GM21367 (cell line): ENCODE results near the gene BRK1.
"Not testable (repeated sequence)": the region's sequence is repeated elsewhere in the genome, so short reads cannot be mapped to it uniquely, and the experiment has no call there.

Source experiments
- ATAC-seq: cut with Tn5 transposase; IDR thresholded peaks from one replicate; pipeline ENCODE4 v1.9.1; 2021; ENCODE audit not compliant: unreplicated experiment

Gene BRK1

DNA sequence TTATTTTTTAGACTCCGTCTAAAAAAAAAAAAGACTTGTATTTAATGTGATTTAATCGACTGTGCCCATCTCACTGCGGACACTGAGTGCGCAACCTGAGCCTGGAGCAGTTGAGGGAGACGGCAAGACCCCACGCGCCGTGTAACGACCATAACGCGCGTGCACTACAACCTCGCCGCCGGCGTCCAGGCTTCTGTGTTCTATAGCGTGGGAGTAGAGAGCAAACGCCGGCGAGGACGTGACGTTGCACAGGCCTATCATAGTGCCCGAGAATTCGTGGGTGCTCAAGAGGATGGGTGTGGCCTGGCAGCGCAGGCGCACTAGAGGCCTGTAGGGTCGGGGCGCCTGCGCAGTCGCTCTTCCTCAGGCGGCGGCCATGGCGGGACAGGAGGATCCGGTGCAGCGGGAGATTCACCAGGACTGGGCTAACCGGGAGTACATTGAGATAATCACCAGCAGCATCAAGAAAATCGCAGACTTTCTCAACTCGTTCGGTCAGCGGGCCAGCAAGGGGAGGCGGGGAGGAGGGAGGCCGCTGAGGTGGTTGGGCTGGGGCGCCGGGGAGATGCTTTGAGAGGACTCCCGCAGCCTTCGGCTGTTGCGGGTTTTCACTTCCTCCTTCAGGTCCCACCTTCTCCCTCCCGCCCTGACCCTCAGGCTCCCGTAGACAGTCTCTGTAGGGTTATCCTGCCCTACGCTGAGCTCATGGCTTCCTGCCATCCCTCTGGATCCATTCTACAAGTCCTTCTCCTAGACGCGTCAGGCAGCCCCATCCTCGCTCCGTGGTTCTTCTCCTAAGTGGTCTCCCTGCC is at the start of gene BRK1:
Gene BRK1, plus strand, starts transcription at position 350 of the 812 bp plus-strand sequence. Its CDS starts 27 bp downstream, at position 377.
- peak; percentile 95 for ATAC-seq

DNA sequence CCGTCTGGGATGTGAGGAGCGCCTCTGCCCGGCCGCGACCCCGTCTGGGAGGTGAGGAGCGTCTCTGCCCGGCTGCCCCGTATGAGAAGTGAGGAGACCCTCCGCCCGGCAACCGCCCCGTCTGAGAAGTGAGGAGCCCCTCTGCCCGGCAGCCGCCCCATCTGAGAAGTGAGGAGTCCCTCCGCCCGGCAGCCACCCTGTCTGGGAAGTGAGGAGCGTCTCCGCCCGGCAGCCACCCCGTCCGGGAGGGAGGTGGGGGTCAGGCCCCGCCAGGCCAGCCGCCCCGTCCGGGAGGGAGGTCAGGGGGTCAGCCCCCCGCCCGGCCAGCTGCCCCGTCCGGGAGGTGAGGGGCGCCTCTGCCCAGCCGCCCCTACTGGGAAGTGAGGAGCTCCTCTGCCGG is 45.4 kb upstream of the BRK1 start:
- ATAC-seq = not testable (repeated sequence)

DNA sequence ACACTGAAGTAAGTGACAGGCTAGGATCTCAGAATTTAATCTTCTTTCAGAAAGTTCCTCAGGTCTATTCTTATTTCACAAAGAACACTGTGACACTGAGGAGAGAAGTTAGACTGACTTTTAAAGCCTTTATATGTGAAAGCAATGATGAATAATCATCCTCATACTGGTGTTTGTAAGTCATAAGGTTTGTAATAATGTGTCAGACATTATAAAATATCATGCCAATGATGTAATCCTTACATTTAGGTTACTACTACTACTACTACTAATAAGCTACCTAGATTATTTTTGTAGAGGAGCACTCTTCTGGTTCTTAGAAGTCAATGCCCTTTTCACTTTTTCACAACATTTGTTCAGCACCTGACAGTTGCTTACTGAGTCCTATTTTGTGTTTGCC is 40.8 kb upstream of the BRK1 start:
- ATAC-seq = no peak

DNA sequence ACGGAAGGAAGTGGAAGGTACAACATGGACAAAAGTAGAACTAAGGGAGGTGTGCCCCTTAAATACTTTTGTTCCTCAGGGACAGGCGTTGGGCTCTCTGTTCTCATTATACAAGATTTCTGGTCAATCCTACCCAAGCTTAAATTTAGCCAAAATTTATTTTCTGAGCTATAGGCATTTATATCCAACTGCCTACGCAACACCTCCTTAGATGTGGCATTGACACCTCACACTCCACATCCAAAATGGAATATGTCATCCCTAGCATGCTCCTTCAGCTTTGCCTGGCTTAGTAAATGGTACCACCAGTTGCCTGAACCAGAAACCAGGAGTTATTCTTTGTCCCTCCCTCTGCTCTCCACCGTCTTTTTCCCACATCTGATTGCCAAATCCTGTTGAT is 33.6 kb upstream of the BRK1 start:
- ATAC-seq = no peak

DNA sequence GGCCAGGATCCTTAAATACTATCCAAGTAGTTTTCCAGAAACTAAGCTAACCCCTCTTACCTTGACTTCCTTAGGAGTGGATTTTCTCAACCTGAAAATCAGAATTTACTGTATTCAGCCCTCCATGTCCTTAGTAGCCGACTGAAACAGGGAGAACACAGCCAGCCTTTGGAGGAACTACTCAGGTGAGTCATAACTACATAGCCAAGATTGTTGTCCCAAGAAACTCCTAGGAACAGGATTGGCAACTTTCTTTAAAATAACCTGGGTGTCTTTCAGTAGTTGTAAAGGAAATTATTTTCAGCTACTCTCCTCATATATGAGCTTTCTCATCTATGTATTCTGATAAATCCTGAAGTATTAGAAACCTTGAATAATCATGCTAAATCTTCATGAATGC is 29.7 kb upstream of the BRK1 start:
- ATAC-seq = no peak

DNA sequence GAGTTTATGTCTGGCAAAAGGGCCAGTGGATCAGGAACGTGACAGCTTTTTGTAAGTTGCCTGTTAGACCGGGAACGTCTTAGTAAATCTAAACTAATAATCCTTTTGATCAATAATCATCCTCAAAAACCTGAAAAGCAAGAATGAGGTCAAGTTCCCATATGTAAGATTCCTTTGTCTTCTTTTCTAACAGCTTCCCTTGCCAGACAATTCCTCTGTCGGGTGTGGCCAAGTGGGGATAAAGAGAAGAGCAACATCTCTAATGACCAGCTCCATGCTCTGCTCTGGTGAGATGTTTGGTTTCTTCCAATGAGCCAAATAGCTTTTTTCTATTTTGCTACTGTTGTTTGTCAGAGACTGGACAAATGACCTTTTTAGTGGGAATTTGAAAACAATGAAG is 27.2 kb upstream of the BRK1 start:
- no peak for ATAC-seq

DNA sequence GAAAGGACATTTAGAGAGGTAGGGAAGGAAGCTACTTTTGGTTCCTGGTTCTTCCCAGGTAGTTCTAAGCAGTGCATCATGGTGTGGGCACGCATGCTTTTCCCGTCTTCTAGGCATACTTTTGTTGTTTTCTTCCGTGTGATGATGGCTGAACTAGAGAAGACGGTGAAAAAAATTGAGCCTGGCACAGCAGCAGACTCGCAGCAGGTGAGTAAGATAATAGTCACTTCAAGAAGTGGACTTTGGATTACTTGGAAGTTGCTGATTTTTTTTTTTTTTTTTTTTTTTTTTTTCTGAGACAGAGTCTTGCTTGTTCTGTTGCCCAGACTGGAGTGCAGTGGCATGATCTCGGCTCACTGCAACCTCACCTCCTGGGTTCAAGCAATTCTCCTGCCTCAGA is 25.3 kb upstream of the BRK1 start:
- ATAC-seq = no peak

DNA sequence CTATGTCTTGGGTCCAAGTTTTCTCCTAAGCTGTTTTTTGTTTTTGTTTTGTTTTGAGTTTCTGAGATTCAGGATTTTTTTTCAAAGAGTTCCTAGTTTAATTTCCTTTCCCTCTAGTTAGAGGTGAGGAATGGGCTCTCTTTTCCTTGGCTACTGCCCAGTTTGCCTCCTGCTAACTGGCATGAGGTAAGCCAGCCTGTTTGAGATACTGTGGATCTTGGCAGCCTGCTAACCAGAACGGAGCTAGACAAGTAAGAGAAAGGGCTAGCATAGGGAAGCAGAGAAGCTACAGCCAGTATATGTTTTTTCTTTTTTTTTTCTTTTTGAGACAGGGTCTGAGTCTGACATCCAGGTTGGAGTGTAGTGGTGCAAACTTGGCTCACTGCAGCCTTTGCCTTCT is 24.7 kb upstream of the BRK1 start:
- not testable (repeated sequence) for ATAC-seq

DNA sequence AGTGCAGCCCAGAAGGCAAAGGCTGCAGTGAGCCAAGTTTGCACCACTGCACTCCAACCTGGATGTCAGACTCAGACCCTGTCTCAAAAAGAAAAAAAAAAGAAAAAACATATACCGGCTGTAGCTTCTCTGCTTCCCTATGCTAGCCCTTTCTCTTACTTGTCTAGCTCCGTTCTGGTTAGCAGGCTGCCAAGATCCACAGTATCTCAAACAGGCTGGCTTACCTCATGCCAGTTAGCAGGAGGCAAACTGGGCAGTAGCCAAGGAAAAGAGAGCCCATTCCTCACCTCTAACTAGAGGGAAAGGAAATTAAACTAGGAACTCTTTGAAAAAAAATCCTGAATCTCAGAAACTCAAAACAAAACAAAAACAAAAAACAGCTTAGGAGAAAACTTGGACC is 24.1 kb upstream of the BRK1 start:
- not testable (repeated sequence) for ATAC-seq

DNA sequence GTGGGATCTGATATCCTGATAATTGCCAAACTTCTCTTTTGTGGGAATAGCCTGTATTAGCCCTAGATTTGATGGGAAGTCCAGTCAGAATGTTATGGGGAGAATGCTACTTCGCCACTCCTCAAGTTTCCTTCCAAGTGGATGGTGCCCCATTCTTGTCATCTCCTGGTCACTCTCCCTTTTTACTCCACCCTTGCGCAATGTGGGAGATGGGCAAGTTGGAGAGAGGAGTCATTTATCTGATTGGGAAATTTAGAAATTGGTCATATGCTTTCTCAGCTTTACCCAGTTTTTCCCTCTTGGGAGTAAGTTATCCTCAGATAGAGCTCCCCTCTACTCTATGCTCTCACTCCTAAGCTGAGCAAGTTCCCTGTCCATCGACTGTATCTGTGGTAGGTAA is 21.8 kb upstream of the BRK1 start:
- ATAC-seq = no peak

DNA sequence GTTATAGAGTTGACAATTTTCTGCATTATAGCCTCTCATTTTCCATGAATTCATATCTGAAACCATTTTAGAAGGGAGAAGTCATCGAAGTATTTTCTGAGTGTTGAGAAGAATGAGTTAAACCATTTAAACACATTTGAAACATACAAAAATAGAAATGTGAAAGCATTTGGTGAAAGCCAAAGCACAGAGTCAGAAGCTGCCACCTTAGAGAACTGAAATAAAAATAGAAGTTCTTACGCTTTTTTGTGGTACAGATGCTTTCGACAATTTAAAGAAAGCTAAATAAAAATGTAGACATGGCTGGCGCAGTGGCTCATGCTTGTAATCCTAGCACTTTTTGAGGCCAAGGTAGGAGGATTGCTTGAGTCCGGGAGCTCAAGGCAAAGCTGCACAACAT is 16.4 kb upstream of the BRK1 start:
- ATAC-seq = no peak

DNA sequence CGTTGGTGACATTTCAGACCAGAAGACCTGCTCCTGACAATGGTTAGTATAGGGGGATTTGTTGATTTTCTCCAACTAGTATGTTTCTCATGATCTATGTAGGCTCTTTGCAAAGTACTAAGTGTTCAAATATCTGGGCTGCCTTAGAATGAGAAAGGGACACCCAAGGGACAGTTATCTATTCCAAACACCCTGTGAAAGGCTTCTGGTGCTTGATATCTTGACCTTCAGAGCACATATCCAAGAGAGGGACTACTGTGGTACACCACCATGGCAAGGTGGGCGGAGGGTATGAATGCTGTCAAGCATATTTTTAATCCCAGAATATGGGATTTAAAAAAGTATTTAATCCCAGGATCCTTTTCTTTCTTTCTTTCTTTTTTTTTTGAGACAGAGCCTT is 8.6 kb upstream of the BRK1 start:
- no peak for ATAC-seq

DNA sequence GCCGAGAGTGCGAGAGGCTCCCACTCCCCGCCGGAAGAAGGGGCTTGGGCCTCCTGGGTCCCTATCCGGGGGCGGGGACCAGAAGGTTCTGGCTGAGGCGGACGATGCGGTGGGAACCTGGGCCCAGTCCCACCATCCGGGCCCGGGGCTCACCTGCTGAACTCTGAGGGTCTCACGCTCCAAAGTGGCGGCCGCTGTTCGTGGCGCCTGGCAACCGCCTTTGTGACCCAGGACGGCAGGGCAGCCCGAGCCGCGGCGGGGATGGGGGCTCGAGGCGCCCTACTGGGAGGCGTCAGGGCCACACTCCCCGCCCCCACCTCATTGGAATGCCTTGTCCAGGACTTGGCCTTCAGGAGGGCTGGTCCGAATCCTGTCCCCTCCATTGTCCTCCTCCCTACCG is 7.4 kb upstream of the BRK1 start, which contains the start of gene FANCD2OS:
Gene FANCD2OS, minus strand, starts transcription at position 165 of the 400 bp plus-strand sequence. CDS start 3,481 bp downstream, outside the sequence.
- ATAC-seq = no peak

DNA sequence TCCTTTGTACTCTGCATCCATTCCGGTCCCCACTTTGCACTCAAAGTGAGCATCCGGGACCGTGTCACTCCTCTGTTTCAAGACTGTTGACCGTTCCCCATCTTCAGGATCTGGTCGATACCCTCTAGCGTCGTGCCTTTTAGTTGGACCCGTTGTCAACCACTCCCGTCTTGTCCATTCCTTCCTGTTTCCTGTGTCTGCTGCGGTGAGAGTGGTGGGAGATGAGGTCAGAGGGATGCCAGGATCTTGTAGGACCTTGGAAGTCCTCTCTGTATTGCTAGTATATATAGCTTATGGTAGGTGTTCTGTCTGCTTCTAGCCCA is 624 bp downstream of the BRK1 start:
- no peak for ATAC-seq

DNA sequence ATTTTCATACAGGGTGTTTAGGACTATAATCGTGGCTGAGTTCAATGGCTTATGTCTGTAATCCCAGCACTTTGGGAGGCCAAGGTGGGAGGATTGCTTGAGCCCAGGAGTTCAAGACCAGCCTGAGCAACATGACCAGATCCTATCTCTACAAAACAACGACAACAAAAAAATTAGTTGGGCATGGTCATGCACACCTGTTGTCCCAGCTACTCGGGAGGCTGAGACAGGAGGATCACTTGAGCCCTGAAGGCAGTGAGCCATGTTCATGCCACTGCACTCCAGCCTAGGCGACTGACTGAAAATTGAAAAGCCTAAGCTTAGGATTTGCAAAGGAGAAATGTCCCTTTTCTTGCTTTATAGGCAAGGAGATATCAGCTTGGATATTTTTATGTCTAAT is 1.5 kb downstream of the BRK1 start:
- no peak for ATAC-seq

DNA sequence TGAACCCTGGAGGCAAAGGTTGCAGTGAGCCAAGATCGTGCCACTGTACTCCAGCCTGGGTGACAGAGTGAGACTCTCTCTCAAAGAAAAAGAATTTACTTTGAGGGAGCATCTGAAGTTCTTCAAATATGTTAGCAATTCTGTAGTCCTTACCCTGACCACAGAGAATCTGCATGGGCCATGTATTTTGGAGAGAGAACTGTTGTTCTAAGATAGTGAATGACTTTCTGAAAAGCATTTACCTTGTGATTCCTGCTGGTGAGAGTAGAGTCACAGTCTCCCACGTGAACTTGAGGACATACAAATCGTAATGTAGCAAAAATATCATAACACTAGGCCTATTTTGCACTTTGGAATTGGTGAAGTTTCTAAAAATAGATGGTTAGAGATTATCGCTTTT is 3.9 kb downstream of the BRK1 start:
- ATAC-seq = no peak

DNA sequence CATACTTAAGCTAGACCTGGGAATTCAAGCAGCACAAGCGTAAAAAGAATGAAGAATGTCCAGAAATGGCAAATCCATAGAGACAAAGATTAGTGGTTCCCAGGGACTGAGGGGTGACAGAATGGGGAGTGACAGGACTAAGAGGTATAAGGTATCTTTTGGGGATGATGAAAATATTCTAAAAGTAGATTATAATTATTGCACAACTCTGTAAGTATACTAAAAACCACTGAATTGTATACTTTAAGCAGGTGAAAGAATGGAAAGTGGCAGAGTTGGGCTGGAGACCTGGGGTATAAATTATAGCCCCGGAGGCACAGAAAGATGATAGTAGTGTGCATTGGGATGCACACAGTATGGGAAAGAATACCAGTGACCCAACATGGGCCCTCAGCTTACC is 5.6 kb downstream of the BRK1 start:
- ATAC-seq = no peak

DNA sequence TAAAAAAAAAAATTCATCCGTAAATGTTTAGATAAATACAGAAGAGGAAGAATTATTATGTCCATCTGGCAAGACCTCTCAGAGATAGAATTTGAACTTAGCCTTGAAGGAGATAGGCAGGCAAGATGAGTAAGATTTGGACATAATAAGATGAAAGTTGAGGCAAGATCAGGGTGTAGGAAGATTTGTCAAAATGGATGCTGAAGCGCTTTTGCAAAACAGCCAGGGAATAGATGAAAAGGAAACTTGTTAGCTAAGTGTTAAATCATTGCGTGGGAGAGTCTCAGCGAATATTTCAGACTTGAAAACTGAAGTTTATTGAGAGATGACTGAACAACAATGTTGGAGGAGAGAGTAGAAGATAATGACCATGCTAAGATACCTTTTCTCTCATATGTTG is 7.2 kb downstream of the BRK1 start:
- no peak for ATAC-seq

DNA sequence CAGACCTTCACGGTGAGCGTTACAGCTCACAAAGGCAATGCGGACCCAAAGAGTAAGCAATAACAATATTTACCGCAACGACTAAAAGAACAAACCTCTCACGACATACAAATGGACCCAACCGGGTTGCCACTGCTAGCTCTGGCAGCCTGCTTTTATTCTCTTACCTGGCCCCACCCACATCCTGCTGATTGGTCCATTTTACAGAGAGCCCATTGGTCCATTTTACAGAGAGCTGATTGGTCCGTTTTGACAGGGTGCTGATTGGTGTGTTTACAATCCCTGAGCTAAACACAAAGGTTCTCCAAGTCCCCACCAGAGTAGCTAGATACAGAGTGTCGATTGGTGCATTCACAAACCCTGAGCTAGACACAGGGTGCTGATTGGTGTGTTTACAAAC is 20.4 kb downstream of the BRK1 start:
- not testable (repeated sequence) for ATAC-seq

DNA sequence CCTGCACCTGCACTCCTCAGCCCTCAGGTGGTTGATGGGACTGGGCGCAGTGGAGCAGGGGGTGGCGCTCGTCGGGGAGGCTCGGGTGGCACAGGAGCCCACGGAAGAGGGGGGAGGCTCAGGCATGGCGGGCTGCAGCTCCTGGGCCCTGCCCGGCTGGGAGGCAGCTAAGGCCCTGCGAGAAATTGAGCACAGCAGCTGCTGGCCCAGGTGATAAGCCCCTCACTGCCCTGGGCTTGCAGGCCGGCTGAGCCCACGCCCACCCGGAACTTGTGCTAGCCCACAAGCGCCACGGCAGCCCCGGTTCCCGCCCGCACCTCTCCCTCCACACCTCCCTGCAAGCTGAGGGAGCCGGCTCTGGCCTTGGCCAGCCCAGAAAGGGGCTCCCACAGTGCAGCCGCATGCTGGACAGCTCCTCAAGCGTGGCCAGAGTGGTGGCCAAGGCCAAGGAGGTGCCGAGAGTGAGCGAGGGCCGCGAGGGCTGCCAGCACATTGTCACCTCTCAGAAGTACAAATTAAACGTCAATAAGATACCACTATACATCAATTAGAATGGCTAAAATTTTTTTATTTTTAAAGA is 21.0 kb downstream of the BRK1 start:
- ATAC-seq = no peak

DNA sequence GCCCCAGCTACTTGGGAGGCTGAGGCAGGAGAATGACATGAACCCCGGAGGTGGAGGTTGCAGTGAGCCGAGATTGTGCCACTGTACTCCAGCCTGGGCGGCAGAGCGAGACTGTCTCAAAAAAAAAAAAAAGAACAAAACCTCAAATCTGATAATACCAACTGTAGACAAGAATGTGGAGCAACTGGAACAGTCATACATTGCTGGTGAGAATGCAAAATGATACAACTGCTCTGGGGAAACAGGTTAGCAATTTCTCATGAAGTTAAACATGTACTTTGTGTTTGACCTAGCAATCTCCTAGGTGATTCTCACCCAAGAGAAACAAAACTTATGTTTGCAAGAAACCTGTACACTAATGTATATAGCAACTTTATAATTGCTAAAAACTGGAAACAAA is 21.7 kb downstream of the BRK1 start:
- no peak for ATAC-seq

DNA sequence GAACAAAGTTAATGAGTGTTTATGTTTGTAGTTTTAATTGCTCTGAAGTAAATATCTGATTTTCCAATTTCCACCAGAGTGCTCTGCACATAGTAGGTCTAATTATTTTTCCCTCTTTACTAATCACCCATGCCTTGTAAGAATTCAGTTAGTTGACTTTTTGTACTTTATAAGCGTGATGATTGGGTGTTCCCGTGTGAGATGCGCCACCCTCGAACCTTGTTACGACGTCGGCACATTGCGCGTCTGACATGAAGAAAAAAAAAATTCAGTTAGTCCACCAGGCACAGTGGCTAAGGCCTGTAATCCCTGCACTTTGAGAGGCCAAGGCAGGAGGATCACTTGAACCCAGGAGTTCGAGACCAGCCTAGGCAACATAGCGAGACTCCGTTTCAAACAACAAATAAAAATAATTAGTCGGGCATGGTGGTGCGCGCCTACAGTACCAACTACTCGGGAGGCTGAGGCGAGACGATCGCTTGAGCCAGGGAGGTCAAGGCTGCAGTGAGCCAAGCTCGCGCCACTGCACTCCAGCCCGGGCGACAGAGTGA is 25.6 kb downstream of the BRK1 start:
- no peak for ATAC-seq
